Activated T-helper 17 cell treated with anti-CD3 and anti-CD28 coated beads, Interleukin-2, amount 50 U/mL, for 72 hours (primary cell): ENCODE measurements around the gene CYBC1. TPM values are rescaled to one million over a fixed set of nuclear protein-coding genes. Genes with fewer than 3 reads are reported as not detected.
A peak's percentile ranks its signal among the peaks of the same experiment; 100 is the strongest.
"Not testable (repeated sequence)": the region's sequence is repeated elsewhere in the genome, so short reads cannot be mapped to it uniquely, and the experiment has no call there.

Experiments used
- ATAC-seq: fragments of 150-1000 bp; cut with Tn5 transposase; replicated peaks from 2 replicates; pipeline ENCODE4 v1.10.0; 2021; ENCODE audit warnings: mild to moderate bottlenecking, moderate library complexity
- H3K27ac Mint-ChIP-seq: one replicate; pipeline ENCODE4 v1.8.0; 2022; ENCODE audit warnings: mixed read lengths
- H3K27me3 Mint-ChIP-seq: one replicate; pipeline ENCODE4 v1.8.0; 2022; ENCODE audit warnings: mixed read lengths
- H3K36me3 Mint-ChIP-seq: one replicate; pipeline ENCODE4 v1.8.0; 2022; ENCODE audit warnings: low read depth, mild to moderate bottlenecking, mixed read lengths
- H3K4me1 Mint-ChIP-seq: one replicate; pipeline ENCODE4 v1.8.0; 2022; ENCODE audit warnings: mixed read lengths
- H3K4me3 Mint-ChIP-seq: one replicate; pipeline ENCODE4 v1.8.0; 2022; ENCODE audit warnings: mild to moderate bottlenecking, mixed read lengths
- H3K9me3 Mint-ChIP-seq: one replicate; pipeline ENCODE4 v1.8.0; 2022; ENCODE audit warnings: mixed read lengths
- total RNA-seq, 2 donors: library from RNA; stranded (reverse); gene quantifications; one replicate each; pipeline ENCODE4 v1.2.3, GENCODE V29; 2022

CYBC1 gene
- total RNA-seq, 2 donors from 2014 or later: 297 to 323 TPM

- Mint-ChIP-seq H3K27ac (no peak overlapping the region), H3K9me3 (no peaks in the 10 kb centered on the region), H3K36me3 (peaks cover 35% of the 10 kb centered on the region), H3K4me3 (no peak overlapping the region), H3K4me1 (peaks cover 10% of the 10 kb centered on the region), H3K27me3 (no peaks in the 10 kb centered on the region)
- ATAC-seq: no peak
Measured at GRCh38 chr17:82416771-82417170, 33.8 kb downstream of the CYBC1 start.

- ATAC-seq: no peak
- H3K9me3 Mint-ChIP-seq: no peaks in the 10 kb centered on the region
- no peak overlapping the region for H3K27ac Mint-ChIP-seq
- peaks cover 10% of the 10 kb centered on the region for H3K4me1 Mint-ChIP-seq
- no peaks in the 10 kb centered on the region for H3K27me3 Mint-ChIP-seq
- H3K4me3 Mint-ChIP-seq: no peak overlapping the region
- peaks cover 30% of the 10 kb centered on the region for H3K36me3 Mint-ChIP-seq
Measured at GRCh38 chr17:82416264-82416663, 34.3 kb downstream of the CYBC1 start.

GRCh38 chr17:82415786-82416185 lies 34.8 kb downstream of the CYBC1 start:
- ATAC-seq: no peak
- H3K27me3 Mint-ChIP-seq: no peaks in the 10 kb centered on the region

GRCh38 chr17:82415336-82415735 lies 35.2 kb downstream of the CYBC1 start:
- H3K36me3 Mint-ChIP-seq: peaks cover 22% of the 10 kb centered on the region
- H3K4me3 Mint-ChIP-seq: peak overlapping the region; percentile 12
- H3K9me3 Mint-ChIP-seq: no peaks in the 10 kb centered on the region
- no peaks in the 10 kb centered on the region for H3K27me3 Mint-ChIP-seq
- no peak for ATAC-seq
- H3K27ac Mint-ChIP-seq: no peak overlapping the region
- H3K4me1 Mint-ChIP-seq: peaks cover 10% of the 10 kb centered on the region

More at GRCh38 chr17:82415786-82416185, 34.8 kb downstream of the CYBC1 start:
- Mint-ChIP-seq H3K4me1 (peaks cover 10% of the 10 kb centered on the region), H3K9me3 (no peaks in the 10 kb centered on the region), H3K36me3 (peaks cover 26% of the 10 kb centered on the region), H3K27ac (no peak overlapping the region), H3K4me3 (no peak overlapping the region)

- Mint-ChIP-seq H3K9me3 (no peaks in the 10 kb centered on the region), H3K27ac (no peak overlapping the region), H3K4me1 (peaks cover 6% of the 10 kb centered on the region), H3K36me3 (peaks cover 15% of the 10 kb centered on the region), H3K27me3 (no peaks in the 10 kb centered on the region), H3K4me3 (peak overlapping the region; percentile 12)
- ATAC-seq: peak; percentile 42
Measured at GRCh38 chr17:82414548-82415281, 35.8 kb downstream of the CYBC1 start.

- Mint-ChIP-seq H3K27ac (no peak overlapping the region), H3K9me3 (no peaks in the 10 kb centered on the region), H3K4me1 (peaks cover 5% of the 10 kb centered on the region), H3K4me3 (no peak overlapping the region), H3K27me3 (no peaks in the 10 kb centered on the region), H3K36me3 (peaks cover 27% of the 10 kb centered on the region)
- ATAC-seq: no peak
Measured at GRCh38 chr17:82412535-82413520, 37.7 kb downstream of the CYBC1 start.

GRCh38 chr17:82412081-82412480 lies 38.5 kb downstream of the CYBC1 start:
- not testable (repeated sequence) for H3K4me3 Mint-ChIP-seq, H3K4me1 Mint-ChIP-seq, H3K27me3 Mint-ChIP-seq, H3K9me3 Mint-ChIP-seq, H3K27ac Mint-ChIP-seq, ATAC-seq
- H3K36me3 Mint-ChIP-seq: peaks cover 33% of the 10 kb centered on the region

GRCh38 chr17:82411396-82412053 lies 39.0 kb downstream of the CYBC1 start:
- Mint-ChIP-seq H3K27me3 (no peaks in the 10 kb centered on the region), H3K9me3 (no peaks in the 10 kb centered on the region), H3K4me3 (no peak overlapping the region), H3K36me3 (peaks cover 33% of the 10 kb centered on the region), H3K27ac (no peak overlapping the region), H3K4me1 (peaks cover 5% of the 10 kb centered on the region)
- no peak for ATAC-seq

GRCh38 chr17:82410014-82410716 lies 40.4 kb downstream of the CYBC1 start:
- H3K36me3 Mint-ChIP-seq: peaks cover 37% of the 10 kb centered on the region
- H3K4me1 Mint-ChIP-seq: peaks cover 5% of the 10 kb centered on the region
- no peaks in the 10 kb centered on the region for H3K9me3 Mint-ChIP-seq
- no peak for ATAC-seq
- H3K27me3 Mint-ChIP-seq: no peaks in the 10 kb centered on the region
- no peak overlapping the region for H3K27ac Mint-ChIP-seq
- no peak overlapping the region for H3K4me3 Mint-ChIP-seq

GRCh38 chr17:82408938-82409318 lies 41.6 kb downstream of the CYBC1 start:
- H3K27me3 Mint-ChIP-seq: no peaks in the 10 kb centered on the region
- H3K27ac Mint-ChIP-seq: no peak overlapping the region
- H3K36me3 Mint-ChIP-seq: peaks cover 32% of the 10 kb centered on the region
- no peaks in the 10 kb centered on the region for H3K4me1 Mint-ChIP-seq
- no peak for ATAC-seq
- no peaks in the 10 kb centered on the region for H3K9me3 Mint-ChIP-seq
- H3K4me3 Mint-ChIP-seq: no peak overlapping the region

- H3K27me3 Mint-ChIP-seq: no peaks in the 10 kb centered on the region
- no peak overlapping the region for H3K4me3 Mint-ChIP-seq
- no peaks in the 10 kb centered on the region for H3K9me3 Mint-ChIP-seq
Measured at GRCh38 chr17:82408288-82408937, 42.1 kb downstream of the CYBC1 start.

GRCh38 chr17:82407255-82407654 lies 43.3 kb downstream of the CYBC1 start:
- Mint-ChIP-seq H3K4me1 (no peaks in the 10 kb centered on the region), H3K4me3 (no peak overlapping the region), H3K27ac (no peak overlapping the region), H3K27me3 (no peaks in the 10 kb centered on the region), H3K9me3 (no peaks in the 10 kb centered on the region), H3K36me3 (peaks cover 36% of the 10 kb centered on the region)
- no peak for ATAC-seq

More at GRCh38 chr17:82408288-82408937, 42.1 kb downstream of the CYBC1 start:
- no peaks in the 10 kb centered on the region for H3K4me1 Mint-ChIP-seq
- no peak overlapping the region for H3K27ac Mint-ChIP-seq
- ATAC-seq: no peak
- peaks cover 32% of the 10 kb centered on the region for H3K36me3 Mint-ChIP-seq

- H3K27me3 Mint-ChIP-seq: no peaks in the 10 kb centered on the region
- peaks cover 43% of the 10 kb centered on the region for H3K36me3 Mint-ChIP-seq
- no peak for ATAC-seq
- no peak overlapping the region for H3K27ac Mint-ChIP-seq
- H3K4me1 Mint-ChIP-seq: no peaks in the 10 kb centered on the region
- H3K4me3 Mint-ChIP-seq: no peak overlapping the region
- H3K9me3 Mint-ChIP-seq: no peaks in the 10 kb centered on the region
Measured at GRCh38 chr17:82406131-82406671, 44.4 kb downstream of the CYBC1 start.
